GM23338 (cell line): ENCODE results near the gene TCP11. TPM values are rescaled to one million over a fixed set of nuclear protein-coding genes. Genes with fewer than 3 reads are reported as not detected.

ENCODE experiments used
- ATAC-seq: fragments of 200-7000 bp; cut with Tn5 transposase; 3 replicates; pipeline ENCODE4 v1.9.1; 2020
- DNase-seq: peaks from one replicate; pipeline ENCODE4 v3.0.0-alpha.2; 2015; ENCODE audit warnings: low spot score
- H2AFZ ChIP-seq: fragments of 200-600 bp; sonication (generic); 2 replicates; pipeline ENCODE4 v1.8.0; 2016; ENCODE audit warnings: antibody characterized with exemption, mild to moderate bottlenecking, moderate library complexity
- H3F3A ChIP-seq: fragments of 200-600 bp; sonication (generic); replicated peaks from 2 replicates; pipeline ENCODE4 v1.8.0; 2017; ENCODE audit warnings: antibody characterized with exemption, mixed run types, low read depth
- H3K27ac ChIP-seq: fragments of 200-600 bp; sonication (generic); 2 replicates; pipeline ENCODE4 v1.6.1; 2016; ENCODE audit warnings: low read depth
- H3K27me3 ChIP-seq: fragments of 200-600 bp; sonication (generic); 2 replicates; pipeline ENCODE4 v1.8.0; 2016; ENCODE audit warnings: mild to moderate bottlenecking, mixed run types, moderate library complexity; ENCODE audit not compliant: insufficient read depth
- H3K36me3 ChIP-seq: fragments of 200-600 bp; sonication (generic); 2 replicates; pipeline ENCODE4 v1.8.0; 2016; ENCODE audit warnings: mild to moderate bottlenecking; ENCODE audit not compliant: insufficient read depth
- H3K4me1 ChIP-seq: fragments of 200-600 bp; sonication (generic); 2 replicates; pipeline ENCODE4 v1.8.0; 2016; ENCODE audit warnings: mild to moderate bottlenecking, moderate library complexity; ENCODE audit not compliant: insufficient read depth
- H3K4me2 ChIP-seq: fragments of 200-600 bp; sonication (generic); 2 replicates; pipeline ENCODE4 v1.7.1; 2017; ENCODE audit warnings: mixed run types
- H3K4me3 ChIP-seq: fragments of 200-600 bp; sonication (generic); 2 replicates; pipeline ENCODE4 v1.6.1; 2016; ENCODE audit warnings: mixed run types
- H3K79me2 ChIP-seq: fragments of 200-600 bp; sonication (generic); replicated peaks from 2 replicates; pipeline ENCODE4 v1.8.0; 2017; ENCODE audit warnings: mild to moderate bottlenecking; ENCODE audit not compliant: insufficient read depth
- H3K9me2 ChIP-seq: fragments of 200-600 bp; sonication (generic); 2 replicates; pipeline ENCODE4 v1.8.0; 2017; ENCODE audit not compliant: insufficient read depth
- H4K20me1 ChIP-seq: fragments of 200-600 bp; sonication (generic); replicated peaks from 2 replicates; pipeline ENCODE4 v1.8.0; 2017; ENCODE audit warnings: mild to moderate bottlenecking; ENCODE audit not compliant: insufficient read depth
- H3K27ac Mint-ChIP-seq: 2 replicates; pipeline ENCODE4 v1.8.0; 2020; ENCODE audit warnings: inconsistent platforms, mild to moderate bottlenecking, moderate library complexity, mixed read lengths
- H3K27me3 Mint-ChIP-seq: 3 replicates; pipeline ENCODE4 v1.8.0; 2022; ENCODE audit warnings: low read depth, mild to moderate bottlenecking, moderate library complexity, mixed read lengths, inconsistent platforms; ENCODE audit not compliant: insufficient read depth, poor library complexity
- H3K36me3 Mint-ChIP-seq: 3 replicates; pipeline ENCODE4 v1.8.0; 2021; ENCODE audit warnings: low read depth, mild to moderate bottlenecking, inconsistent platforms, moderate library complexity, mixed read lengths
- H3K4me1 Mint-ChIP-seq: 3 replicates; pipeline ENCODE4 v1.8.0; 2020; ENCODE audit warnings: mild to moderate bottlenecking, inconsistent platforms, mixed read lengths
- H3K4me3 Mint-ChIP-seq: 3 replicates; pipeline ENCODE4 v1.8.0; 2021; ENCODE audit warnings: moderate library complexity, mild to moderate bottlenecking, inconsistent platforms, mixed read lengths
- H3K9me3 Mint-ChIP-seq: 3 replicates; pipeline ENCODE4 v1.8.0; 2020; ENCODE audit warnings: moderate library complexity, mild to moderate bottlenecking, inconsistent platforms, mixed read lengths
- CREB1 ChIP-seq: fragments of 250-450 bp; sonication (Bioruptor Pico); IDR thresholded peaks from 2 replicates; pipeline ENCODE4 v1.5.0; 2020; ENCODE audit warnings: low read depth, mild to moderate bottlenecking, moderate library complexity
- CTCF ChIP-seq, 2 experiments: fragments of 200-600 bp in 1 of 2; sonication (generic) in 1 of 2; conservative IDR thresholded peaks; 2 replicates each; pipeline versions ENCODE4 v1.5.1 to v1.6.1; 2016 to 2017; ENCODE audit warnings: antibody characterized with exemption in 2 of 2, low read depth in 2 of 2, mild to moderate bottlenecking in 2 of 2, moderate library complexity in 1 of 2
- ETS1 ChIP-seq: IDR thresholded peaks from 2 replicates; pipeline ENCODE4 v1.6.1; 2016; ENCODE audit warnings: antibody characterized with exemption
- EZH2 ChIP-seq: fragments of 200-600 bp; sonication (generic); IDR thresholded peaks from one replicate; pipeline ENCODE4 v1.8.0; 2017; ENCODE audit warnings: antibody characterized with exemption, mild to moderate bottlenecking, low read depth; ENCODE audit not compliant: unreplicated experiment
- EZH2phosphoT487 ChIP-seq: fragments of 200-600 bp; sonication (generic); IDR thresholded peaks from one replicate; pipeline ENCODE4 v1.8.1; 2018; ENCODE audit warnings: antibody characterized with exemption; ENCODE audit not compliant: unreplicated experiment
- JUNB ChIP-seq: IDR thresholded peaks from one replicate; pipeline ENCODE4 v1.6.1; 2016; ENCODE audit warnings: antibody characterized with exemption; ENCODE audit not compliant: unreplicated experiment
- NANOG ChIP-seq: IDR thresholded peaks from 2 replicates; pipeline ENCODE4 v1.6.1; 2016; ENCODE audit warnings: antibody characterized with exemption, borderline replicate concordance
- POLR2AphosphoS5 ChIP-seq: IDR thresholded peaks from 2 replicates; pipeline ENCODE4 v1.6.1; 2016; ENCODE audit warnings: antibody characterized with exemption, low read depth
- REST ChIP-seq: IDR thresholded peaks from one replicate; pipeline ENCODE4 v1.6.1; 2018; ENCODE audit warnings: antibody characterized with exemption; ENCODE audit not compliant: unreplicated experiment
- STAT1 ChIP-seq: IDR thresholded peaks from one replicate; pipeline ENCODE4 v1.6.1; 2016; ENCODE audit warnings: antibody characterized with exemption; ENCODE audit not compliant: unreplicated experiment
- ZNF331 ChIP-seq: fragments of 250-450 bp; sonication (Bioruptor Pico); IDR thresholded peaks from 2 replicates; pipeline ENCODE4 v1.5.0; 2020; ENCODE audit warnings: low read depth, mild to moderate bottlenecking, moderate library complexity
- ZNF462 ChIP-seq: fragments of 250-450 bp; sonication (Bioruptor Pico); IDR thresholded peaks from 2 replicates; pipeline ENCODE4 v1.5.0; 2020; ENCODE audit warnings: mild to moderate bottlenecking, moderate library complexity
- polyA plus RNA-seq: library from polyadenylated mRNA; unstranded; fragments of >200 nt; fragmentation: Nextera tagmentation; extraction: Ambion mirVana; gene quantifications from 2 replicates; pipeline ENCODE4 v1.2.1, GENCODE V29; 2016
- total RNA-seq: library from RNA; depleted of rRNA; stranded (reverse); fragments of >200 nt; shearing (Covaris generic); gene quantifications from 2 replicates; pipeline ENCODE4 v1.2.3, GENCODE V29; 2014

Gene TCP11
- total and polyA plus RNA-seq, 2 experiments from 2014 or later, result not detected

- TF ChIP-seq ZNF462 (CRISPR knock-in tag) (no peak), EZH2 (no peak)
These were observed 13.1 kb downstream of the TCP11 start (continued) for GRCh38 chr6:35128042-35128441.

GRCh38 chr6:35124356-35124755 lies 16.8 kb downstream of the TCP11 start:
- Histone ChIP-seq H3K4me2 (no peak overlapping the region), H3K36me3 (no peaks in the 10 kb centered on the region), H3K27me3 (no peaks in the 10 kb centered on the region), H3K4me3 (no peak overlapping the region), H3K4me1 (no peaks in the 10 kb centered on the region), H3F3A (no peaks in the 10 kb centered on the region), H3K27ac (no peak overlapping the region), H4K20me1 (no peaks in the 10 kb centered on the region), H2AFZ (no peak overlapping the region), H3K9me2 (no peaks in the 10 kb centered on the region), H3K79me2 (no peaks in the 10 kb centered on the region)
- H3K27ac Mint-ChIP-seq, result no peak overlapping the region
- no peaks in the 10 kb centered on the region for H3K4me1 Mint-ChIP-seq
- H3K27me3 Mint-ChIP-seq, result peaks cover 2% of the 10 kb centered on the region
- ATAC-seq (no peak), DNase-seq (no peak)
- H3K36me3 Mint-ChIP-seq, result no peaks in the 10 kb centered on the region
- H3K4me3 Mint-ChIP-seq, result no peak overlapping the region
- no peaks in the 10 kb centered on the region for H3K9me3 Mint-ChIP-seq
- TF ChIP-seq STAT1 (no peak), EZH2phosphoT487 (no peak), EZH2 (no peak), REST (no peak), CREB1 (CRISPR knock-in tag) (no peak), NANOG (no peak), JUNB (no peak), CTCF (conservative IDR thresholded peaks at IDR 0.05; ENCODE audit: low read depth in 2 of 2) (no peak), ZNF331 (CRISPR knock-in tag) (no peak), ETS1 (no peak), POLR2AphosphoS5 (no peak)
